ENCODE measurements around the gene CD2.

CD2 gene

DNA sequence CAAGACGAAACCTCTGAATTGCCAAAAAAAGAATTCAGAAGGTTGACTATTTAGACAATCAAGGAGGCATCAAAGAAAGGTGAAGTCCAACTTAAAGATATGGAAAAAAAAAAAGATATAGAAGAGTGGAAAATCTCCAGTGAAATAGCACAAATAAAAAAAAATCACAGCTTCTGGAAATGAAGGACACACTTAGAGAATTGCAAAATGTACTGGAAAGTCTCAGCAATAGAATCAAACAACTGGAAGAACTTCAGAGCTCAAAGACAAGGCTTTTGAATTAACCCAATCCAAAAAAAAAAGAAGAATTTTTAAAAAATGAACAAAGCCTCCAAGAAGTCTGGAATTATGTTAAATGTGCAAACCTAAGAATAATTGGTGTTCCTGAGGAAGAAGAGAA lies 31.8 kb downstream of the CD2 start:
- DNase-seq: no peak

DNA sequence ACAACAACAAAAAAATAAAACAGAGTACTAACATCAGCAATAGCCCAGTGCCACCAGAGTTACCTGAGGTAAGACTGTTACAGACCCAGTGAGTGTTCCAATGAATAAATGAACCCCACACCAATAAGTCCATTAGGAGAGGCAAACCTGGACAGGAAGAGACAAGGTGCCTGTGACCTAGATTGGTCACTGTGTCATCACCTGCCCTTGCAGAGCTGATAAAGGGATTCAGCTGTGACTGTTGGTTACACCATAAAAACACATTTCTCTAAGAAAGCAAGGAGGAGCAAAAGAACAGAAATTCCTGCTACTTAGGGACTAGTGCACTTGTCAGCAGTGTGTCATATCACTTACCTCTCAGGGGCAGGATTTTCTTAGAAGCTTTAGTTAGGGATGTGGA lies 37.5 kb downstream of the CD2 start:
- DNase-seq: no peak

DNA sequence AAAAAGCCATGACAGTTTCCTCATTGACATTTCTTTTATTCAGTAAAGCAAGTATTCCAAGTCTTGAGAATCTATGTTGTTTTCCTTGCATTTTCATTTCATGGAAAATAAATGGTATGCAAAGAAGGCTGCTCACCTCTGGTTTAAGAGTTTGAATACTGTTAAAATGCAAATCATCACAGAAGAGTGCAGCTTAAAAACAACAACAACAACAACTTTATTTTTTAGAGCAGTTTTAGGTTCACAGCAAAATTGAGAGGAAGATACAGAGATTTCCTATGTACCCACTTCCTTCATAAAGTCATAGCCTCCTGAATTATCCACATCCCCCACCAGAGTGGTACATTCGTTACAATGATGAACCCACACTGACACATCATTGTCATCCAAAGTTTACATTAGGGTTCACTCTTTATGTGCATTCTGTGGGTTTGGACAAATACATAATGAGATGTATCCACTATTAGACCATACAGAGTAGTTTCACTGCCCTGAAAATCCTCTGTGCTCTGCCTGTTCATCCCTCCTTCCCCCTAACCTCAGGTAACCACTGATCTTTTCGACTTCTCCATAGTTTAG lies 39.2 kb downstream of the CD2 start:
- no peak for DNase-seq

DNA sequence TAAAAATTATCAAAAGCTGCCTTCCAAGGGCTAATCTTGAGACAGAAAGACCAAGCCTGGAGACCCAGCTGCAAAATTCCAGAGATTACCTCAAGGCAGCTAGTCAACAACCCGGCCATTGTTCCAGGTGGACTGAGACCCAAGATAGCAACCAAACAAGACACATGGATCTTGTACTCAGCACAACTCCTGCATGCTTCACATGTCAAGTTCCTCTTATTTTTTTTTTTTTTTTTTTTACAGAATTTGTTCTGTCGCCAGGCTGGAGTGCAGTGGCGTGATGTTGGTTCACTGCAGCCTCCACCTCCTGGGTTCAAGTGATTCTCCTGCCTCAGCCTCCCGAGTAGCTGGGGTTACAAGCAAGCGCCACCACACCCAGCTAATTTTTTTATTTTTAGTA lies 40.1 kb downstream of the CD2 start:
- no peak for DNase-seq

DNA sequence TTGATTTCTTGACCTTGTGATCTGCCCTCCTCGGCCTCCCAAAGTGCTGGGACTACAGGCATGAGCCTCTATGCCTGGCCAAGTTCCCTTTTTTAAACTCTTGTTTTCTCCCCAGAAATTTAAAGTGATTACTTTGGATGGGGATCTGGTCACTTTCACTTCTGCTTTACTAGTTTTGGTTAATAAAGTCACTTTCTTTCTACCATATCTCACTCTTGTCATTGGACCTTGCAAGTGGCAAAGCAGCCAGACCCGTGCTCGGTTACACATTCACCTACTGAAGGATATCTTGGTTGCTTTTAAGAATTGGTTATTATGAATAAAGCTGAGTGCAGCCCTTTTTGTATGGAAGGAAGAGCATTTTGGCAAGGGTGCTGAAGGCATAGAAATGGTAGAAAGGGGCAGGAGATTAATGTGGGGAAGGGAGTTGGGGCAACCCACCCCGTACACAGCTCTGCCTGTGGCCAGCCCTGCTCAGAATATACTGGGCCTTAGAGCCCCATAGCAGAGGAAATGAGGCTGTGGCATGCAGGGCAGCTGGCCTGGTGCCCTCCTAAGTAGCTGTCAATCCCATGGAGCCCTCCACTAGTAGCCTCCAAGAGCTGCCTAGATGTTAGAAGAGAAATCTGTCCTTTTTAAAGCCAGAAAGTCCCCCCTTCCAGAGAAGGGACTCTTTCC lies 40.7 kb downstream of the CD2 start:
- no peak for DNase-seq

DNA sequence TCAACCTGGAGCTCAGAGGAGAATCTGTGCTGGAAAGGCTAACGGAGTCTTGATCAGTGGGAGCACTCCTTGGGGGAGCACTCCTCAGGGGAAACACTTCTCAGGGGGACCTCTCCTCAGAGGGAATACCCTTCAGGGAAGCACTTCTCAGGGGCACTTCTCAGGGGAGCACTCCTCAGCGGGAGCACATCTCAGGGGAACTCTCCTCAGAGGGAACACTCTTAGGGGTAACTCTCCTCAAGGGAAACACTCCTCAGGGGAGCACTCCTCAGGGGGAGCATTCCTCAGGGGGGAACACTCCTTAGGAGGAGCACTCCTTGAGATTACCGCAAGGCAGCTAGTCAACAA lies 41.2 kb downstream of the CD2 start:
- no peak for DNase-seq

DNA sequence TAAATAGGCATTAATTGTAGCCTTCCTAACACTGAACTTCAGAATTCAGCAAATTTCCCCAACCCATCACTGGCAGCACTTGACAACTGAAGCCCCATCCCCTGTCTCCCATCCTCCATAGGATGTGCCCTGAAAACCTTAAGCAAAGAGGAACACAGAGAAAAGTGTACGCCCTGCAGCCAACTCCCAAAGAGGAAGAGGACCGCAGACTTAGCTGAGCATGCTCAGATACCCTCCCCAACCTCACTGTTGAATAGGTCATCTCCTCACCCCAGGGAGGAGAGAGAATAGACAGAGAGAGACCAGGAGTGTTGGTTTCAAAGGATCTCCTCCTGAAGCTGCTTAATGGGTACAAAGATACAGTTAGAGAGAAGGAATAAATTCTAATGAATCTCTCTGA lies 50.5 kb downstream of the CD2 start:
- DNase-seq: no peak

DNA sequence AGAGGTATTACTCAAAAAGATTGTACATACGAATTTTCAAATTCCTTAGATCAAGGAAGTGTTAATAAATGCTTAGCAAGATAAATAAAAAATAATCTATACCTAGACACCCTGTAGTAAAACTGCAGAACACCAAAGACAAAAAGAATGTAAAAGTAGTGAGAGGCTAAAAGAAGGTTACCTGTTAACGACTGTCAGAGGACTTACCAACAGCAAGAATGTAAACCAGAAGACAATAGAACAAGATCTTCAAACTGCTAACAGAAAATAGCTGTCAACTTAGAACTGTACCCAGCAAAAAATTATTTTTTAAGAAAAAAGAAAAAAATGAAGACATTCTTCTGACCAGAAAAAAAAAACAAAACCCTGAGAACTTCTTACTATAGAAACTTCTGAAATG lies 51.2 kb downstream of the CD2 start:
- DNase-seq: no peak

DNA sequence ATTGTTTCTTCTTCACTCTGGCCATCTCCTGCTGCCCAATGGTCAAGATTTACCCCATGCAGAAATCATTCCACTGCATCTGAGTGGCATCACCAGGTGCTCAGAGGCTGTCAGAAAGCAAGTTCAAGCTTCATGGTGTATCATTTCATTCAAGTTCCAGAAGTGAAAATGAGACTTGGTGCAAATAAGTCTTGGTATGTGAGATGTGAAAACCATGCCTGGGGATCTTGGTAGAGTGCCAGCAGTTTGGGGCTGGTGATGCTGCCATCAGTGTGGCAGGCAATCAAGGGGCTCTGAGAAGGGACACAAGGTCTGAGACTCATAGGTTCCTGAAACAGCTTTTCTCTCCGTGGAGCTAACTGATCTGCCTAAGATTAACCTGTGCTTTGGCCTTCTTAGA lies 52.0 kb downstream of the CD2 start:
- no peak for DNase-seq

DNA sequence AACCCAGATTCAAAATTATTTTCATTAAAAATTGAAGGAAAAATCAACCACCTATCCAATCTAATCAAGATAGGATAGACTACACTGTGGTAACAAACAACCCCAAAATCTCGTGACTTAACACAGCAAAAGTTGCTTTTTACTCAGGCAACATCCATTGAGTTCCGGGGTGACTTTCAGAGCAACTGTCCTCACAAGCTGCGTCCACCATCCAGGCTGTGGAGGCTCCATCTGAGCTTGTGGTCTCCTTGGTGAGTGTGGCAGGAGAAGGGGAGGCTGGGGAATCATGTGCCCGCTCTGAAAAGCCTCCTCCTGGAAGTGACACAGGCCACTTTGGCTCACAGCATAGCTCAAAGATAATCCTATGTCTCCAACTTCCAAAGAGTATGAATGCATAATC lies 52.4 kb downstream of the CD2 start:
- no peak for DNase-seq

DNA sequence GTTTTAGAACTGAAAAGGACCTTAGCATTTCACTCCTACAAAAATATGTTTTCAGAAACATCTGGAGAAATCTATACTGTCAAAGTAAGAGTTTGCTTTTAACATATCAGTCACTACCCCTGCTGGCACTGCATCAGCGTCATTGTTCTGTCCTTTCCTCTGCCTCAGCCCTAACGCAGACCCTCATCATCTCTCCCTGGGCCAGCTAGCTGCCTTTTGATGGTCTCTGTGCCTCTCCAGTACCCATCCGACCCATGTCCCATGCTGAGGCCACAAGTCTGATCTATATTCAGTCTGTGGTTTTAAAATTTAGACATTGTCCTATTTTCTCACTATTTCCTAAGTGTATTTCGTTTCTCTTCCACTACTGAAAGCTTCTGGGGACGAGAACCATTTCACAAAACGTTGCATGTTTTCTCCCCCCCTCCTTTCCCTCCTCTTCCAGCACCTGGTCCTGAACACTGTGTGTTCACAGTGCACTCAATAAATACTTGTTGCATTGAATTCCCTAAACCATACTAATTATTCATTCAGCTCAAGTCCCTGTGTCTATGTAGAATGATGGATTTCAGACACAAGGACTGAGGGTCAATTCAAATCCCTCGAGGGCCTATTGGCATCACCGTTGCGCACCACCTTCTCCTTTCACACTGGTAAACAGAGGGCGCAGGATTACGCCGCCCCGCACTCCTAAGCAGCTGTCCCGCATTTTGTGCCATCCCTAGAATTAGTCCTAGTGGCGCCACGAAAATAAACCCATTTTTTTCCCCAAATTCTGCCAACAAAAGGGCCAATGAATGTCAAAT lies 53.4 kb downstream of the CD2 start:
- DNase-seq: peak in 1 of 2 experiments; percentile 29

DNA sequence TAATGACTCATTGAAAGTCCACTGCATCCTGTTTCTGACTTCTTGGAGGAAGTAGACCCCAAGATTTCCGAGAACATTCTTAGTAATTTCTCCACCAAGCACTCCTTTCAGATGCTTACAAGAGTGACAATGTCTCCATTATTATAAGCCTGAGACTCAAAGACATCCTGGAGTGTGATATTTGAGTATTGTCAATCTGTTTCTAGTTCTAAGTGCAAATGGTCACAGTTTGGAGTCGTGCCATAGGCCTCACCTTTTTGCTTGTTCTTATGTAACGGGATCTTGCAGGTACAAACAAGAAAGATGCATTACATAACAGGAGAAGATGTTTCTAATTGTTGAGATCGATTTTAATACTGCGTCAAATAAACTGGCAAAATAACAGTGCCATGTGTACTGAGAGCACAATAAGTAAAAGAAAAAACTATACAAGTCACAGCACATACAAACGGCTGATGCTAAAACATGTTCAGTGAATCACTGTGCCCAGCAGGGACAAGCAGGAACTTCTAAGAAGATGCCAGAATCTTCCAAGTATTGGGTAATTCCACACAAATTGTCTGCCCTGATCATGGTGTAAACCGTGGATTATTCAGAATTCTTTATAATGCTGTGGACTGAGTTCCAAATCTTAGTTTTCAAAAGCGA lies 54.1 kb downstream of the CD2 start:
- DNase-seq: no peak

DNA sequence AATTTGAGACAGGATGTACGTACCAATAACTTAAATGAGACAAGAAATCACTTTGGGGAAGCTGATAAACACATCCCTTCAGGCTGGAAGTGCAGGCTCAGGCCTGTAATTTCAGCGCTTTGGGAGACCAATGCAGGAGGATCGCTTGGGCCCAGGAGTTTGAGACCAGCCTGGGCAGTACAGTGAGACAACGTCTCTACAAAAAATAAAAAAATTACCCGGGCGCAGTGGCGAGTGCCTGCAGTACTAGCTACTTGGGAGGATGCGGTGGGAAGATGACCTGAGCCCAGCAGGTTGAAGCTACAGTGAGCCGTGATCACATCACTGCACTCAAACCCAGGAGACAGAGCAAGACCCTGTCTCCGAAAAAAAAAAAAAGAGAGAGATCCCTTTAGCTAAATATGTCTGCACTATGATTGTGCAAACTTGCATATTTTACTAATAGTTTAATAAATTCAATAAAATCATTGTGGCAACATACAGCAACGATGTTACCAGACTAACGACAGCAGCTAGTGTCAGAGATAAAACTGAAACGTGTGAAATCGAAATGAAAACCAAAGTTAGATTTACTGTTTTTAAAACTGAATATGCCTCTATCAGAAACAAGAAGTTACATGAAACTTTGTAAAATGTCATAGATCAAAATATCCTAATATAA lies 54.7 kb downstream of the CD2 start:
- DNase-seq: no peak

DNA sequence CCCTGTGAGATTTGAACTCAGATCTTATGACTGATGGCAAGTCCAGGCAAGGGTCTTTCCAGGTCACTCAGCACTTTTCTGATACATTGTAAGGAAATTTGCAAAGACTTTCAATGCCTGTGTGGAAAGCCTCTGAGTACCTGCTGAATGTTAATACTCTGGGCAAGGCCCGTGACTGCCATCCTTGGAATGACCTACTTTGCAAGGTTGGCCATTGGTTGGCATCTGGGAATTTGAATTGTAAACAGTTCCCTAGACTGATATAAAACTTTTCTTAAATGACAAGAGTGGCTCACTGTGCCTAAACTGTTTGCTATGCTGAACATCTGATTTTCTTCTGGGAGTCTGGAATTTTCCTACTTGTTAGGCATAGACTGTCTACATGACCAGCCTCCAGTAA lies 57.1 kb downstream of the CD2 start:
- DNase-seq: no peak

DNA sequence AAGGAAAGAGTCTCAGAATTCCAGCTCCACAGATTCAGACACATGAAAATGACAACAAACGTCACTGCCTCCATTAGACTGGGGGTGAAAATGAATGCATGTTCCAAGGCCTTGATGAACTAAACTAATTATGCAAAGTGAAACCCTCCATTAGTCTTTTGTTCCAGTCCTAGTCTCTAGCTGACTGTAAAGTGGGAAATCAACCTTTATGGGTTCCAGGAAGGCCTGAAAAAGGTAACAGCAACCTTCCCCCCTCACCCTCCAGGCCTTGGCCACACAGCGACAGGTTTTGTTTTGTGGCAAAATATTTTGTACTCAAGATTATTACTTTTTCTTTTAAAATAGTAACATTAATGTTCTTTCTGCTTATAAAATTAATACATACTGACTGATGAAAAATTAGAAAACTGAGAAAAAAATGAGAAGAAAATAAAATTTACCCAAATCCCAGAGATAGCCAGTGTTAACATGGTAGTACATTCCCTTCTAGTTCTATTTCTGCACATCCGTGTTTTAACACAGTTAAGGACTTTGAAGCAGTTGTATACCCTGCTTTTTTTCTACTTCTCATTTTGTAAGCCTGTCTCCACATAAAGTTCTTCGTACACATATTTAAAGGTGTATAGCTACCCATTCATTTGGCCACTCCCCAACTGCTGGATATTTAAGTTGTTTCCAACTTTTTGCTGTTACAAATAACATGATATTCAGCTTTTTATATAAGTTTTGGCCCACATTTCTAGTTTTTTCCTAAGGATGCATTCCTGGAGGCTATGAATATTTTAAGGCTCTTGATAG lies 60.9 kb downstream of the CD2 start:
- no peak for DNase-seq

DNA sequence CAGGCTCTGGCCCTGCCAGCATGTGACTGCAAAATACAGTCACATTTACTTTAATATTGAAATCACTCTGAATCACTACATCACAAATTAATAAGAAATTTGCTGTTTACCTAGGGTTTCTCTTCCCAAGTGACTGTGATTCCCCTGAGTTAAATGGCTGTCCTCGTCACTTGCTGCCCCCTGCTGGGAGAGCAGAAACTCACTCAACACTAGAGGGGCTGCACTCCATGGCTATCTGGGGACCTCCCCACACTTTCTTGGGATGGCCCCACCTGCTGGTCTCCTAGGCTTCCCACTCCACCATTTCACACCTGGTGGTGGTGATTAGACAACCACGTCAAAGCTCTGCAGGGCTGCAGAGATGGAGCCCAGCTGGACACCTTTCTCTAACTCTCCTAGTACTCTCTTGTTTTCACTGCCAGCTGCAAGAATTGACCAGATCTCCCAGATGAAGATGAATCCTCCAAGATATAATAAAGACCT lies 63.4 kb downstream of the CD2 start:
- peak in 1 of 2 experiments; percentile 21 for DNase-seq

All from NCI-H2081 (cell line).